ENCODE results near the gene SCAMP2.
"Not testable (repeated sequence)": the region's sequence is repeated elsewhere in the genome, so short reads cannot be mapped to it uniquely, and the experiment has no call there.

The SCAMP2 gene

GRCh38 chr15:74873036-74873755, at the start of gene SCAMP2:
Gene SCAMP2 (minus strand): TSS chr15:74873365. CDS start chr15:74873255, 110 bp downstream.
- DNase-seq: peak; percentile 88

GRCh38 chr15:74920456-74920855, 47.3 kb upstream of the SCAMP2 start:
- DNase-seq: no peak

- DNase-seq: no peak
Observed at GRCh38 chr15:74917676-74918075, 44.5 kb upstream of the SCAMP2 start.

- DNase-seq: not testable (repeated sequence)
Observed at GRCh38 chr15:74913799-74914198, 40.6 kb upstream of the SCAMP2 start.

- no peak for DNase-seq
Observed at GRCh38 chr15:74913041-74913440, 39.9 kb upstream of the SCAMP2 start.

GRCh38 chr15:74908635-74909034, 35.5 kb upstream of the SCAMP2 start:
- no peak for DNase-seq

- no peak for DNase-seq
Observed at GRCh38 chr15:74907163-74907870, 34.2 kb upstream of the SCAMP2 start.

GRCh38 chr15:74906450-74907162, 33.4 kb upstream of the SCAMP2 start, which contains the start of gene FAM219B:
Gene FAM219B (minus strand): TSS chr15:74906851. CDS start chr15:74906800, 51 bp downstream.
- peak; percentile 81 for DNase-seq

- DNase-seq: no peak
Observed at GRCh38 chr15:74906067-74906449, 32.9 kb upstream of the SCAMP2 start.

- DNase-seq: no peak
Observed at GRCh38 chr15:74904190-74904805, 31.1 kb upstream of the SCAMP2 start.

GRCh38 chr15:74903676-74904075, 30.5 kb upstream of the SCAMP2 start:
- no peak for DNase-seq

GRCh38 chr15:74902295-74903075, 29.3 kb upstream of the SCAMP2 start:
- no peak for DNase-seq

GRCh38 chr15:74901612-74902063, 28.5 kb upstream of the SCAMP2 start:
- DNase-seq: peak; percentile 25

GRCh38 chr15:74897300-74897701, 24.1 kb upstream of the SCAMP2 start:
- no peak for DNase-seq

- DNase-seq: no peak
Observed at GRCh38 chr15:74896316-74896715, 23.2 kb upstream of the SCAMP2 start.

GRCh38 chr15:74895830-74896229, 22.7 kb upstream of the SCAMP2 start:
- no peak for DNase-seq

GRCh38 chr15:74894383-74894782, 21.2 kb upstream of the SCAMP2 start:
- not testable (repeated sequence) for DNase-seq

GRCh38 chr15:74893627-74894026, 20.5 kb upstream of the SCAMP2 start:
- no peak for DNase-seq

- DNase-seq: no peak
Observed at GRCh38 chr15:74892931-74893330, 19.8 kb upstream of the SCAMP2 start.

GRCh38 chr15:74892313-74892712, 19.1 kb upstream of the SCAMP2 start:
- no peak for DNase-seq

- DNase-seq: no peak
Observed at GRCh38 chr15:74891469-74891868, 18.3 kb upstream of the SCAMP2 start.

GRCh38 chr15:74890665-74890960, 17.4 kb upstream of the SCAMP2 start:
- no peak for DNase-seq

All from NCI-H774 (cell line).